Measurements from ENCODE around the gene TRPV6. TPM values are rescaled to one million over a fixed set of nuclear protein-coding genes. Genes with fewer than 3 reads are reported as not detected.
A peak's percentile ranks its signal among the peaks of the same experiment; 100 is the strongest.

Gene TRPV6
- total RNA-seq, 1 donor from 2014 or later, result not detected

- no peaks in the 10 kb centered on the region for H3K4me1 Mint-ChIP-seq (ENCODE audit: unreplicated experiment)
- peaks cover 5% of the 10 kb centered on the region for H3K9me3 Mint-ChIP-seq (ENCODE audit: unreplicated experiment)
Observed at GRCh38 chr7:142875456-142875855, 10.1 kb downstream of the TRPV6 start.

GRCh38 chr7:142874837-142875236 lies 10.7 kb downstream of the TRPV6 start:
- H3K4me1 Mint-ChIP-seq (ENCODE audit: unreplicated experiment), result no peaks in the 10 kb centered on the region
- H3K4me3 Mint-ChIP-seq (ENCODE audit: unreplicated experiment), result no peak overlapping the region
- H3K27ac Mint-ChIP-seq (ENCODE audit: unreplicated experiment), result no peak overlapping the region

More at GRCh38 chr7:142875456-142875855, 10.1 kb downstream of the TRPV6 start:
- Mint-ChIP-seq H3K4me3 (ENCODE audit: unreplicated experiment) (no peak overlapping the region), H3K36me3 (ENCODE audit: low read depth, unreplicated experiment) (no peaks in the 10 kb centered on the region), H3K27ac (ENCODE audit: unreplicated experiment) (no peak overlapping the region), H3K27me3 (ENCODE audit: unreplicated experiment) (peaks cover 9% of the 10 kb centered on the region)
- no peak for DNase-seq (ENCODE audit: low spot score)
- TF ChIP-seq CTCF (IDR thresholded peaks at IDR 0.05; ENCODE audit: unreplicated experiment), result no peak

GRCh38 chr7:142874409-142874808 lies 11.1 kb downstream of the TRPV6 start:
- TF ChIP-seq CTCF (IDR thresholded peaks at IDR 0.05; ENCODE audit: unreplicated experiment), result no peak
- Mint-ChIP-seq H3K36me3 (ENCODE audit: low read depth, unreplicated experiment) (no peaks in the 10 kb centered on the region), H3K9me3 (ENCODE audit: unreplicated experiment) (peaks cover 5% of the 10 kb centered on the region), H3K4me3 (ENCODE audit: unreplicated experiment) (no peak overlapping the region), H3K27me3 (ENCODE audit: unreplicated experiment) (peaks cover 12% of the 10 kb centered on the region), H3K27ac (ENCODE audit: unreplicated experiment) (no peak overlapping the region), H3K4me1 (ENCODE audit: unreplicated experiment) (no peaks in the 10 kb centered on the region)
- DNase-seq (ENCODE audit: low spot score), result no peak

More at GRCh38 chr7:142874837-142875236, 10.7 kb downstream of the TRPV6 start:
- DNase-seq (ENCODE audit: low spot score), result no peak
- H3K27me3 Mint-ChIP-seq (ENCODE audit: unreplicated experiment), result peaks cover 11% of the 10 kb centered on the region
- TF ChIP-seq CTCF (IDR thresholded peaks at IDR 0.05; ENCODE audit: unreplicated experiment), result no peak
- H3K9me3 Mint-ChIP-seq (ENCODE audit: unreplicated experiment), result peaks cover 5% of the 10 kb centered on the region
- H3K36me3 Mint-ChIP-seq (ENCODE audit: low read depth, unreplicated experiment), result no peaks in the 10 kb centered on the region

GRCh38 chr7:142873871-142874270 lies 11.7 kb downstream of the TRPV6 start:
- Mint-ChIP-seq H3K36me3 (ENCODE audit: low read depth, unreplicated experiment) (no peaks in the 10 kb centered on the region), H3K27ac (ENCODE audit: unreplicated experiment) (no peak overlapping the region), H3K9me3 (ENCODE audit: unreplicated experiment) (peaks cover 5% of the 10 kb centered on the region), H3K27me3 (ENCODE audit: unreplicated experiment) (peaks cover 12% of the 10 kb centered on the region), H3K4me1 (ENCODE audit: unreplicated experiment) (no peaks in the 10 kb centered on the region), H3K4me3 (ENCODE audit: unreplicated experiment) (no peak overlapping the region)
- TF ChIP-seq CTCF (IDR thresholded peaks at IDR 0.05; ENCODE audit: unreplicated experiment), result no peak
- no peak for DNase-seq (ENCODE audit: low spot score)

GRCh38 chr7:142873281-142873784 lies 12.2 kb downstream of the TRPV6 start:
- Mint-ChIP-seq H3K9me3 (ENCODE audit: unreplicated experiment) (peaks cover 5% of the 10 kb centered on the region), H3K4me3 (ENCODE audit: unreplicated experiment) (no peak overlapping the region), H3K27me3 (ENCODE audit: unreplicated experiment) (peaks cover 11% of the 10 kb centered on the region), H3K27ac (ENCODE audit: unreplicated experiment) (no peak overlapping the region), H3K4me1 (ENCODE audit: unreplicated experiment) (no peaks in the 10 kb centered on the region), H3K36me3 (ENCODE audit: low read depth, unreplicated experiment) (no peaks in the 10 kb centered on the region)
- peak; percentile 76 for TF ChIP-seq CTCF (IDR thresholded peaks at IDR 0.05; ENCODE audit: unreplicated experiment)
- peak; percentile 43 for DNase-seq (ENCODE audit: low spot score)
